HPDE6-E6E7 (cell line): ENCODE results near the gene HAGH.

Source experiments
- DNase-seq: peaks from one replicate; pipeline ENCODE4 v3.0.0; 2011; ENCODE audit warnings: missing footprints; ENCODE audit errors: extremely low spot score

Gene HAGH

GRCh38 chr16:1831186-1832075 is 4.8 kb upstream of the HAGH start:
- no peak for DNase-seq

GRCh38 chr16:1830213-1830612 is 3.6 kb upstream of the HAGH start:
- DNase-seq: no peak

- DNase-seq: no peak
These were observed 2.2 kb upstream of the HAGH start for GRCh38 chr16:1828645-1829410.

GRCh38 chr16:1825864-1826690 is 548 bp downstream of the HAGH start:
- DNase-seq: peak; percentile 47

GRCh38 chr16:1825381-1825863 is 1.2 kb downstream of the HAGH start:
- no peak for DNase-seq

- peak; percentile 76 for DNase-seq
These were observed 2.8 kb downstream of the HAGH start for GRCh38 chr16:1823821-1824220.

GRCh38 chr16:1822801-1823200 is 3.8 kb downstream of the HAGH start:
- DNase-seq: no peak

GRCh38 chr16:1821861-1822611 is 4.6 kb downstream of the HAGH start:
- no peak for DNase-seq

GRCh38 chr16:1820946-1821290 is 5.7 kb downstream of the HAGH start:
- no peak for DNase-seq

GRCh38 chr16:1820096-1820945 is 6.3 kb downstream of the HAGH start:
- no peak for DNase-seq

GRCh38 chr16:1819611-1820010 is 7.0 kb downstream of the HAGH start:
- DNase-seq: no peak

- DNase-seq: no peak
These were observed 7.6 kb downstream of the HAGH start for GRCh38 chr16:1818873-1819525.

GRCh38 chr16:1818204-1818872 is 8.3 kb downstream of the HAGH start:
- DNase-seq: no peak

- DNase-seq: no peak
These were observed 8.9 kb downstream of the HAGH start for GRCh38 chr16:1817716-1818115.

- no peak for DNase-seq
These were observed 9.4 kb downstream of the HAGH start for GRCh38 chr16:1817276-1817589.

GRCh38 chr16:1816396-1817275 is 10.0 kb downstream of the HAGH start:
- no peak for DNase-seq

- no peak for DNase-seq
These were observed 11.2 kb downstream of the HAGH start for GRCh38 chr16:1815461-1815860.

GRCh38 chr16:1812732-1813163 is 13.9 kb downstream of the HAGH start:
- peak; percentile 58 for DNase-seq
